Pancreas (tissue), 10 donors: ENCODE data around the gene PDCD7. TPM values are rescaled to one million over a fixed set of nuclear protein-coding genes. Genes with fewer than 3 reads are reported as not detected.
A peak's percentile ranks its signal among the peaks of the same experiment; 100 is the strongest.

Experiments used
- ATAC-seq, 4 donors: fragments of 200-7000 bp; cut with Tn5 transposase; one replicate each; pipeline versions ENCODE4 v1.8.0 to v1.9.1; 2020; ENCODE audit warnings: mild to moderate bottlenecking in 4 of 4, moderate library complexity in 4 of 4
- DNase-seq, 6 donors: peaks; one replicate each; pipeline ENCODE4 v3.0.0-alpha.2; 2020
- FAIRE-seq: peaks from 2 replicates; lab custom pipeline; 2012; peaks lifted over from hg19 to GRCh38; lab: Jason Lieb, UNC
- H3K27ac ChIP-seq, 4 donors: fragments of 200-600 bp; sonication (generic); 1 replicate in 3 of 4; 2 replicates in 1 of 4; pipeline versions ENCODE4 v1.5.0 to v1.8.0; 2020
- H3K27me3 ChIP-seq, 4 donors: fragments of 200-600 bp; one replicate each; pipeline ENCODE4 v1.8.0; 2021
- H3K36me3 ChIP-seq, 3 donors: fragments of 200-600 bp; sonication (generic) in 1 of 3; one replicate each; pipeline versions ENCODE4 v1.5.0 to v1.8.0; 2020 to 2021
- H3K4me1 ChIP-seq, 3 donors: fragments of 200-600 bp; one replicate each; pipeline ENCODE4 v1.8.0; 2021
- H3K4me3 ChIP-seq, 4 donors: fragments of 200-600 bp; sonication (generic) in 2 of 4; one replicate each; pipeline versions ENCODE4 v1.5.0 to v1.8.0; 2020 to 2021
- H3K9me3 ChIP-seq, 4 donors: fragments of 200-600 bp; one replicate each; pipeline ENCODE4 v1.8.0; 2021
- CTCF ChIP-seq, 4 donors: fragments of 200-600 bp; sonication (generic) in 3 of 4; IDR thresholded peaks; one replicate each; pipeline versions ENCODE4 v1.5.0 to v1.8.0; 2021; ENCODE audit warnings: antibody characterized with exemption in 4 of 4
- WGBS, 2 donors: extraction: QIAGEN DNeasy Blood & Tissue Kit; methylation state at CpG; one replicate each; pipeline ENCODE4 v1.1.7; 2013; 5-methylcytosine and 5-hydroxymethylcytosine counted together
- intact Hi-C, 3 donors: fragments of 100-400 bp; cut with DNase I; formaldehyde crosslinking; loops; one replicate each; pipeline versions ENCODE4 v1.11.1 to v1.14.2; 2022
- polyA plus RNA-seq, 2 donors: library from polyadenylated mRNA; stranded (reverse); fragments of 200-250 nt; gene quantifications; one replicate each; pipeline ENCODE4 v1.2.3, GENCODE V29; 2013
- total RNA-seq, 6 donors: library from RNA; stranded (reverse); fragmentation: NEBNext Ultra II Directional in 4 of 6; extraction: Animal tissue kit (Norgen Biotek cat#: 25700) in 4 of 6; gene quantifications; one replicate each; pipeline versions ENCODE4 v1.2.1 to v1.2.4, GENCODE V29; 2021 to 2023
- donor health status: healthy with polysubstance abuse.
- donor health status: DM: no; HTN: no; CAD: no; lungs with moderate emphysema.
- donor health status: DM: no; HTN: no; CAD: no.
- donor health status: control.
- donor health status: control.
- donor health status: Bipolar disorder and iron deficiency.
- donor health status: DM: yes; HTN: yes; CAD: no.
- donor health status: DM: no; HTN: no; CAD: no.
- donor health status: DM: no; HTN: no; CAD: no.
- donor health status: DM: yes; HTN: yes; CAD: no.

Gene PDCD7
- total and polyA plus RNA-seq, 8 donors, result 7.3 to 13.1 (median 9.3) TPM

DNA sequence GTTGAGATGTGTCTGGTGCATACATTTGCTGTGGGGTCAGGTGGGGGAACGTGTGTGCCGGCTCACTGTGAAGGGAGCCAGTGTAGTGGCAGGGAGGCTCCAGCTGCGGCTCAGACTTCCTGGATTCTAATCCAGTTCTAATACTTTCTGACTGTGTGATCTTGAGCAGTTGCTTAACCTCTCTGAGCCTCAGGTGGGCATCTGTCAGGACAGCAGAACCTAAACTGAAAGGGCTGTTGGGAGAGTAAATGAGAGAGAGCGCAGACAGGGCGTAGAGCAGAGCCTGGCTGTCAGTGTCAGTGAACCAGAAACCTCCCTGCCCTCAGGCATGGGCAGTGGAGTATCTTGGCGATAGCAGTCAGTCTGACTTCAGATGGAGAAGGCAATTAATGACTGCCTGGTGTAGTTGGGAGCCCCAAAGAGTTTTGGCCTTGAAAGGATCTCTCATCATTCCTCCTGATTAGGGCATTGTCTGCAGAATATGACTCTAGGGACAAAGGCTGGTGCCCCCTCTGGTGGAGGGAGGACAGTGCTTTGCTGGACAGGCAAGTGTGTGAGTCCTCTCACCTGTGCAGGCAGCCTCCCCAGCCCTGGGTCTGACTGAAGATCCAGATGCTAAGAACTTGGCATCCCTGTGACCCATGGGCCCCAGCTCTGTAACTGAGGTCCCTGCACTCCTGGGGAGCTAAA, 47.5 kb downstream of the PDCD7 start:
- H3K9me3 ChIP-seq, result no peaks in the 10 kb centered on the region
- DNase-seq (peak in 2 of 6 donors; percentile 27 to 59), ATAC-seq (peak in 3 of 4 donors; percentile 43 to 68 (median 58)), FAIRE-seq (no peak)
- no peaks in the 10 kb centered on the region for H3K4me1 ChIP-seq
- no peaks in the 10 kb centered on the region for H3K36me3 ChIP-seq
- H3K27me3 ChIP-seq, result no peaks in the 10 kb centered on the region
- H3K27ac ChIP-seq, result no peak overlapping the region
- no peak overlapping the region for H3K4me3 ChIP-seq
- 61 to 84% methylated on average over 6 of the region's 6 CpGs for WGBS, 2 donors
- intact Hi-C loops, result no loop called here
- TF ChIP-seq CTCF (IDR thresholded peaks at IDR 0.05), result peak in 2 of 4 donors; percentile 16 to 22

DNA sequence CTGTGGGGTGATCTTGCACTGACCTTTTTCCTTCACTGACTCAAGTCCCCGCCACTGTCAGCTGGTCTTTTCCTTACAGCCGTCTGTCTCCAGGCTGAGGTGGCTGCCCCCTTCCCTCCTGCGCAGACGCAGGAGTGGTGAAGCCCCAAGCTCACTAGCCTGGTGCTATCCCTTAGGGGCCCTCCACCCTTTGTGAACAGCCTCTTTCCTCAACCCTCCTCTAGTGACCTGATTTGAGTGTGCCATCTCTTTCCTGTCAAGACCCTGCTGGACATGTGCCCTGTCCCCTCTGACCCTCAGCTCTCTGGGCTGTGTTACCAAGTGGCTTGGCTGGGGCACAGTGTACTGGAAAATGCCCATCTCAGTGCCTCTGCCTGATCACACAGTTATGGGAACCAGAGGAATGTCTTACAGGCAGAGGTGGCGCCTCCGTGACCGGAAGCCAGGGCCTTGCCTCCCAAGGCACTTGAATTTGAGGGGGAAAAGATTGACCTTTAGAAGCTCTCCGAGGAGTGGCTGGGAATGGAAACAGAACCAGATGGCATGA, 48.3 kb downstream of the PDCD7 start:
- no peak for ATAC-seq
- intact Hi-C loops, result no loop called here
- H3K27ac ChIP-seq, result no peak overlapping the region

DNA sequence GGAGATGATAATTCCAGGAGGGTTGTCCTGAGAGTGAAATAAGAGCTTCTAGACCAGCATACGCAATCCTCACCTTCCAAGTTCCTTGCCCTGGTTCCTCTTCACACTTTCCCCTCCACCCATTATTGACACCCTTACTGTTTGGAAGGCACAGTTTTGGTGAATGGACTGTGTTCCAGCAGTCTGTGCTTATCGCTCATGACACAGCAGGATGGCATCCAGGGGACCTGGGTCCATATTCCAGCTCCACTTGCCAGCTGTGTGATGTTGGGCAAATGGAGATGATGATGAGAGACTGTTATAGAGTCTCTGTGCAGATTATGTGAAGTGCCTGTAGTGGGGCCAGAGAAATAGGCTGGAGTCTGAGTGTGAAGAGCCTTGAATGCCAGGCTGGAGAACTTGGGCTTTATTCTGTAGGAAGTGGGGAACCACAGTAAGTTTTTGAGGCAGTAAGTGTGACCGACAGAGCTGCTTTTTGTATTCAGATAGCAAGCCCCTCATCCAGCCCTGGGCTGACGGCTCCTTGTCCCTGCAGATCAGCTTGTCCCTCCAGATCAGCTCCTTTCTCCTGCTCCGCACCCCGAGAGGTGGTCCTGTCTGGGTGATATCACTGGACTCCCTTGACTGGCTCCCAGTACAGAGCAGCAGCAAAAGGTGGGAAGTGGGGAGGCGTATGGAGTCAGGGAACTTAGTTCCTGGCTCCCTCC, 49.0 kb downstream of the PDCD7 start:
- H3K9me3 ChIP-seq, result no peaks in the 10 kb centered on the region
- intact Hi-C loops, result no loop called here
- TF ChIP-seq CTCF (IDR thresholded peaks at IDR 0.05), result no peak
- ATAC-seq (no peak), DNase-seq (no peak), FAIRE-seq (no peak)
- WGBS, 2 donors, result 59 to 75% methylated on average over 7 of the region's 7 CpGs
- H3K27me3 ChIP-seq, result no peaks in the 10 kb centered on the region
- H3K4me3 ChIP-seq, result no peak overlapping the region
- H3K27ac ChIP-seq, result no peak overlapping the region
- H3K36me3 ChIP-seq, result no peaks in the 10 kb centered on the region
- no peaks in the 10 kb centered on the region for H3K4me1 ChIP-seq

More for the DNA sequence above, 48.3 kb downstream of the PDCD7 start:
- no peaks in the 10 kb centered on the region for H3K4me1 ChIP-seq
- no peaks in the 10 kb centered on the region for H3K27me3 ChIP-seq
- 53 to 60% methylated on average over 8 of the region's 8 CpGs for WGBS, 2 donors
- FAIRE-seq, result no peak
- TF ChIP-seq CTCF (IDR thresholded peaks at IDR 0.05), result no peak
- H3K4me3 ChIP-seq, result no peak overlapping the region
- H3K9me3 ChIP-seq, result no peaks in the 10 kb centered on the region
- no peaks in the 10 kb centered on the region for H3K36me3 ChIP-seq
- DNase-seq, result no peak

DNA sequence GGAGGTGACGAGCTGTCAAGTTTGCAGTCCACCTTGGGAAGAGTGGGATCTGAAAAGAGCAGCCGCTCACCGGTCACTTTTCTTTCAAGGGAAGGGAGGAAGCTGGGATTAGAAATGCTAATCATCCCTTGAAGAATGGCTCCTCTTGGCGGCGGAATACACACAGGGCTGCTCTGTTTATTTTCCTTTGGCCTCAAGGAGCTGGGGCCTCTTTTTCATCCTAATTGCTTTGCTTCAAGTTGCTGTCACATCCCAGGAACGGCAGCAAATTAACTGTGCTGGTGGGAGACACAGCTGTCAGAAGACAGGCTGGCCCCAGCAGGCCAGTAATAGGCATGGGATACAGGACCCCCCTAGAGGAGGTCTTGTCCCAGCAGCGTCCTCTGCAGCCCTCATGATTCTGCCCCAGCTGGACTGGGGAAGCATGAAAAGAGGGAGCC, 50.3 kb downstream of the PDCD7 start:
- H3K4me3 ChIP-seq, result no peak overlapping the region
- no peak overlapping the region for H3K27ac ChIP-seq
- DNase-seq, result no peak
- ATAC-seq, result no peak
- FAIRE-seq, result no peak
- no peaks in the 10 kb centered on the region for H3K27me3 ChIP-seq
- intact Hi-C loops, result no loop called here
- no peak for TF ChIP-seq CTCF (IDR thresholded peaks at IDR 0.05)
- 28% methylated on average over 7 of the region's 7 CpGs for WGBS, 2 donors
- H3K36me3 ChIP-seq, result no peaks in the 10 kb centered on the region
- H3K9me3 ChIP-seq, result no peaks in the 10 kb centered on the region
- no peaks in the 10 kb centered on the region for H3K4me1 ChIP-seq
